T-helper 1 cell treated with Interleukin-12 subunit alpha and Interleukin-12 subunit beta and Interleukin-4 antibody, amounts not matched to agents 30 μg/mL and 1 μg/mL, for 36 hours (primary cell): ENCODE results near the gene ZNF48.
A peak's percentile ranks its signal among the peaks of the same experiment; 100 is the strongest.

Experiments used
- H3K27ac Mint-ChIP-seq: one replicate; pipeline ENCODE4 v1.8.0; 2021; ENCODE audit warnings: mild to moderate bottlenecking, mixed read lengths
- H3K27me3 Mint-ChIP-seq: one replicate; pipeline ENCODE4 v1.8.0; 2021; ENCODE audit warnings: low read depth, mixed read lengths
- H3K36me3 Mint-ChIP-seq: one replicate; pipeline ENCODE4 v1.8.0; 2021; ENCODE audit warnings: low read depth, mixed read lengths
- H3K4me1 Mint-ChIP-seq: one replicate; pipeline ENCODE4 v1.8.0; 2021; ENCODE audit warnings: low read depth, mixed read lengths
- H3K4me3 Mint-ChIP-seq: one replicate; pipeline ENCODE4 v1.8.0; 2021; ENCODE audit warnings: mild to moderate bottlenecking, moderate library complexity, mixed read lengths
- H3K9me3 Mint-ChIP-seq: one replicate; pipeline ENCODE4 v1.8.0; 2021; ENCODE audit warnings: mixed read lengths

The ZNF48 gene

DNA sequence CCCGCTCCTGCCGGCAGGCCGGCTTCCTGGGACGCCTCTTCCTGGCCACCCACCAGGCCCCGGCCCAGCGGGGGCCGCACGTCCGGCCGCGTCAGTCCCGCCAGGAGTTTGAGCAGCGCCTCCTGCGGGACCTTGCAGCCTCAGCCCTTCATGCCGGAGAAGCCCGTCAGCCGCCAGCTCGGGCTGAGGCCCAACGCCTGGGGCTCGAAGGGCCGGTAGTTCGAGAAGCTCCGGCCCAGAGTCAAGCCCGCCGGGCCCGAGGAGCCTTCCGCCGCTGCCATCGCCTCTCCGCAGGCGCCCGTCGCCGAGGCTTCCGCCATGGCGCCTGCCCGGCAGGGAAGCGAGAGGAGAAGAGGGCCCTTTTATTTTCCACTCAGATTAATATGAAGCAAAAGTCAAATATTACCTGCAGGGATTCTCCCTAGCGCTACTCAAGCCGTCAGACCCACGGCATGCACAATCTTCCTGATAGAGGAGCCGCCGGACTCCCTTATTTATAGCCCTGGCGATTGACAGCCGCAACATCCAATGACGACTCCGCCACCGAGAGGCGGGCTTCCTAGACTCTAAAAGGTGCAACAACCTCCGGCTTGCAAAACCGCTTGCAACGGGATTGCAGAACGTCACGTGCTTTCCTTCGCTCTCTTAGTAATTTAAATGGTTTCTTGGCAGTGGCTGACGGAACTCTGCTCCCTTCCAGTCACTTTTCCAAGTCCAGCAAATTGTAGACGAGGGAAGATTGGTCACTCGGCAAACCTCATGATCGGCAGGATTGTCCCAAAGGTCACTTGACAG lies 50.4 kb downstream of the ZNF48 start, which contains the start of gene SEPHS2:
TSS of gene SEPHS2 (minus strand) at position 467 of the 795 bp plus-strand sequence. CDS start at position 320, 147 bp downstream.
- peak within 1 kb of the TSS; percentile 94 for H3K4me3 Mint-ChIP-seq
- peak within 1 kb of the TSS; percentile 95 for H3K27ac Mint-ChIP-seq
- H3K36me3 Mint-ChIP-seq = peaks cover 26% of the 10 kb centered on the region
- H3K9me3 Mint-ChIP-seq = no peaks in the 10 kb centered on the region
- peaks cover 47% of the 10 kb centered on the region for H3K4me1 Mint-ChIP-seq
- H3K27me3 Mint-ChIP-seq = no peaks in the 10 kb centered on the region

DNA sequence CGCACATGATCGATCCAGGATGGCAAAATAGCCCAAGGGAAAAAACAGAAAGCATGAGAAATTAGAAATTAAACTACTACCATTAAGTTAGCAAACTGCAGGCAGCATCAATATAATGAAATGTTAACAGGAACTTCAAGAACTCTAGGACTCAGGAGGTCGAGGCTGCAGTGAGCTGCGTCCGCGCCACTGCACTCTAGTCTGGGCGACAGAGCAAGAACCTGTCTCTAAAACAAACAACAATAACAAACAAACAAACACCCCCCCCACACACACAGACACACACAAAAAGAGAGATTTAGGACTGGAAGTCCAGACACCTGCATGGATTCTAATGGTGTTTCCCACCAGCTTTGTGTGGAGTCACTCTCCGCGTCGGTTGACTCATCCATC lies 51.0 kb downstream of the ZNF48 start:
- peak overlapping the region; percentile 94 for H3K4me3 Mint-ChIP-seq
- H3K27ac Mint-ChIP-seq = peak overlapping the region; percentile 95
- H3K36me3 Mint-ChIP-seq = peaks cover 26% of the 10 kb centered on the region
- no peaks in the 10 kb centered on the region for H3K27me3 Mint-ChIP-seq
- peaks cover 52% of the 10 kb centered on the region for H3K4me1 Mint-ChIP-seq
- H3K9me3 Mint-ChIP-seq = no peaks in the 10 kb centered on the region

GRCh38 chr16:30447512-30448226 lies 52.4 kb downstream of the ZNF48 start:
- Mint-ChIP-seq H3K27me3 (no peaks in the 10 kb centered on the region), H3K27ac (no peak overlapping the region), H3K9me3 (no peaks in the 10 kb centered on the region), H3K4me3 (no peak overlapping the region), H3K4me1 (peaks cover 57% of the 10 kb centered on the region), H3K36me3 (peaks cover 26% of the 10 kb centered on the region)

GRCh38 chr16:30449116-30449435 lies 53.9 kb downstream of the ZNF48 start:
- Mint-ChIP-seq H3K36me3 (peaks cover 15% of the 10 kb centered on the region), H3K27ac (no peak overlapping the region), H3K4me3 (no peak overlapping the region), H3K4me1 (peaks cover 53% of the 10 kb centered on the region), H3K9me3 (no peaks in the 10 kb centered on the region), H3K27me3 (no peaks in the 10 kb centered on the region)
